Measurements from ENCODE around the gene TRMT112.

The TRMT112 gene

DNA sequence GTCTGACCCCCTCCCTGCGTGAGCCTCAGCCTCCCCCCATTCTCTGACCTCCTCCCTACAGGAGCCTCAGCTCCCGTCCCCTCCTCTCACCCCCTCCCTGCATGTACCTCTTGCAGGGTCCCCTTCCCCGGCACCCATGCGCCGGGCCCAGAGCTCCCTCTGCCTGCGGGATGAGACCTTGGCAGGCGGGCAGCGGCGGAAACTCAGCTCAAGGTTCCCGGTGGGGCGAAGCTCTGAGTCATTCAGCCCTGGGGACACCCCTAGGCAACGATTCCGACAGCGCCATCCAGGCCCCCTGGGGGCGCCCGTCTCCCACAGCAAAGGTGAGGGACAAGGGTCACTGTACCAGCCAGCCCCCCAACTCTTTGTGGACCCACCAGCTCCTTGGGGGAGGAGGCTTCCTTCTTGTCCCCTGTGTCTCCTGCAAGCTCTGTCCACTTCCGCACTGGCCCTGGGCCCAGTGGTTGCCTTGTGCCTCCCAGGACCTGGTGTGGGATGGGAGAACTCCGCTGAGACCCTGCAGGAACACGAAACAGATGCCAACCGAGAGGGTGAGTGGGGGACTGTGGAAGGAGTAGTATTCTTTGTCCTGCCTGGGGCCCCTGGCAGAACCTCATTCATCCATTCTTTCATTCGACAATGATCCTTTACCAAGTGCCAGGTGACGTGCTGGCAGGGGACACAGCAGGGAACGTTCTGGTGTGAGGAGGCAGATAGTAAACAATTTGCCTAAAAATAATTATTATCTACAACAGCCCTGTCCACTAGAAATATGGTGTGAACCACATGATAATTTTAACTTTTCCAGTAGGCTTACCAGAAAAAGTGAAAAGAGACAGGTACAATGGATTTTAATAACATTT, 38.0 kb upstream of the TRMT112 start:
- TF ChIP-seq, protein P1, sequence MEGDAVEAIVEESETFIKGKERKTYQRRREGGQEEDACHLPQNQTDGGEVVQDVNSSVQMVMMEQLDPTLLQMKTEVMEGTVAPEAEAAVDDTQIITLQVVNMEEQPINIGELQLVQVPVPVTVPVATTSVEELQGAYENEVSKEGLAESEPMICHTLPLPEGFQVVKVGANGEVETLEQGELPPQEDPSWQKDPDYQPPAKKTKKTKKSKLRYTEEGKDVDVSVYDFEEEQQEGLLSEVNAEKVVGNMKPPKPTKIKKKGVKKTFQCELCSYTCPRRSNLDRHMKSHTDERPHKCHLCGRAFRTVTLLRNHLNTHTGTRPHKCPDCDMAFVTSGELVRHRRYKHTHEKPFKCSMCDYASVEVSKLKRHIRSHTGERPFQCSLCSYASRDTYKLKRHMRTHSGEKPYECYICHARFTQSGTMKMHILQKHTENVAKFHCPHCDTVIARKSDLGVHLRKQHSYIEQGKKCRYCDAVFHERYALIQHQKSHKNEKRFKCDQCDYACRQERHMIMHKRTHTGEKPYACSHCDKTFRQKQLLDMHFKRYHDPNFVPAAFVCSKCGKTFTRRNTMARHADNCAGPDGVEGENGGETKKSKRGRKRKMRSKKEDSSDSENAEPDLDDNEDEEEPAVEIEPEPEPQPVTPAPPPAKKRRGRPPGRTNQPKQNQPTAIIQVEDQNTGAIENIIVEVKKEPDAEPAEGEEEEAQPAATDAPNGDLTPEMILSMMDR (IDR thresholded peaks at IDR 0.05; ENCODE audit: low read depth, low read length): peak; percentile 89
- H3K4me3 ChIP-seq (replicated peaks in 1 of 2; ENCODE audit: low read depth in 2 of 2, low read length in 2 of 2): peak overlapping the region; percentile 3 to 39
- peak; percentile 85 to 87 for DNase-seq (ENCODE audit: low read depth in 2 of 2)

DNA sequence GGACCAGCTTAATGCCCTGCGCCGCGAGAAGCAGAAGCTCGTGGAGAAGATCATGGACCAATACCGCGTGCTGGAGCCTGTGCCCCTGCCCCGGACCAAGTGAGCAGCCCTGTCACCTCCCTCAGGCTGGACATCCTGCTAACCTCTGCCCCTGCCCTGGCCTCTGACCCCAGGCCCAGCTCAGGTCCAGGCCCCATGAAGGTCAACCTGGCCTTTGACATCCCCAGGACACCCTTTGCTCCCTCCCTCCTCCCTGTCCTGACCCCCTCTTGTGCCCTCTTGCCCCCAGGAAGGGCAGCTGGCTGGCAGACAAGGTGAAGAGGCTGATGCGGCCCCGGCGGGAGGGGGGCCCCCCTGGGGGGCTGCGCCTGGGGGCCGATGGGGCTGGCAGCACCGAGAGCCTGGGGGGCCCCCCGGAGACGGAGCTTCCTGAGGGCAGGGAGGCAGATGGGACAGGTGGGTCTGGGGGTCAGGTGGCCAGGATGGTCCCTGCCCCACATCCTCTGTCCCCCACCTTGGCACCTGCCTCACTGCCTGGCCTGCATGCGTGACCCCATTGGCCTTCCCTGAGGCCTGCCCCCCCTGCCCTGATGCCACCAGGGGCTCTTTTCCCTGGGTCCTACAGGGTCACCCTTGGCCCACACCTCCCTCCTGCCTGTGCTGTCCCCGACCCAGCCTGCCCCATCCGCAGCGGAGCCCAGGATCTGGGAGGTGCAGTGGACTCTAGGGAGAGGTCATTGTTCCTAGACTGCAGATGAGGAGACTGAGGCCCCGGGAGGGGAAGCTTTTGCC, 36.6 kb upstream of the TRMT112 start:
- no peak overlapping the region for H3K4me3 ChIP-seq (replicated peaks in 1 of 2; ENCODE audit: low read depth in 2 of 2, low read length in 2 of 2)
- TF ChIP-seq, protein P1 (IDR thresholded peaks at IDR 0.05; ENCODE audit: low read depth, low read length): no peak
- DNase-seq (ENCODE audit: low read depth in 2 of 2): no peak

DNA sequence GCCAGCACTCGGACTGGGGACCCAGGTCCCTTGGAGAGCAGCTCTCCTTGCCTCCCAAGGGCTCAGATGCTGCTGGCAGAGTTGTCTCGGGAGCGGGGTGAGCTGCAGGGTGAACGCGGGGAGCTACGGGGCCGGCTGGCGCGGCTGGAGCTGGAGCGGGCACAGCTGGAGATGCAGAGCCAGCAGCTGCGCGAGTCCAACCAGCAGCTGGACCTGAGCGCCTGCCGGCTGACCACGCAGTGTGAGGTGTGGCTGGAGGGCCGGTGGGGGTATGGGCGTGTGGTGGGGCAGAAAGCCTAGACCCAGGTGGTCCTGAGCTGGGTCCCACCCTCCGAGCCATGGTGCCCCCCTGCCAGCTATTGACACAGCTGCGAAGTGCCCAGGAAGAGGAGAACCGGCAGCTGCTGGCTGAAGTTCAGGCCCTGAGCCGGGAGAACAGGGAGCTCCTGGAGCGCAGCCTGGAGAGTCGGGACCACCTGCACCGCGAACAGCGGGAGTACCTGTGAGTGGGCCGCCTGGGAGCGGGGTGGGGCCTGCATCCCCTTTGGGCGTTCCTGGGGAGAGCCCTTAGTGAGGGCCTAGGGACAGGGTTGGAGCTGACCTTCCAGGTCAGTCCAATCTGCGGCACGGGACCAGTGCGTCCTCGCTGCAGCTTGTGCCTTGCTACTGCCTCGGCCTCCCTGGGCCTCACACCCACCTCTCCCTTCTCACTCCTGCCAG, 35.8 kb upstream of the TRMT112 start:
- TF ChIP-seq, protein P1 (IDR thresholded peaks at IDR 0.05; ENCODE audit: low read depth, low read length): no peak
- no peak for DNase-seq (ENCODE audit: low read depth in 2 of 2)
- no peak overlapping the region for H3K4me3 ChIP-seq (replicated peaks in 1 of 2; ENCODE audit: low read depth in 2 of 2, low read length in 2 of 2)

DNA sequence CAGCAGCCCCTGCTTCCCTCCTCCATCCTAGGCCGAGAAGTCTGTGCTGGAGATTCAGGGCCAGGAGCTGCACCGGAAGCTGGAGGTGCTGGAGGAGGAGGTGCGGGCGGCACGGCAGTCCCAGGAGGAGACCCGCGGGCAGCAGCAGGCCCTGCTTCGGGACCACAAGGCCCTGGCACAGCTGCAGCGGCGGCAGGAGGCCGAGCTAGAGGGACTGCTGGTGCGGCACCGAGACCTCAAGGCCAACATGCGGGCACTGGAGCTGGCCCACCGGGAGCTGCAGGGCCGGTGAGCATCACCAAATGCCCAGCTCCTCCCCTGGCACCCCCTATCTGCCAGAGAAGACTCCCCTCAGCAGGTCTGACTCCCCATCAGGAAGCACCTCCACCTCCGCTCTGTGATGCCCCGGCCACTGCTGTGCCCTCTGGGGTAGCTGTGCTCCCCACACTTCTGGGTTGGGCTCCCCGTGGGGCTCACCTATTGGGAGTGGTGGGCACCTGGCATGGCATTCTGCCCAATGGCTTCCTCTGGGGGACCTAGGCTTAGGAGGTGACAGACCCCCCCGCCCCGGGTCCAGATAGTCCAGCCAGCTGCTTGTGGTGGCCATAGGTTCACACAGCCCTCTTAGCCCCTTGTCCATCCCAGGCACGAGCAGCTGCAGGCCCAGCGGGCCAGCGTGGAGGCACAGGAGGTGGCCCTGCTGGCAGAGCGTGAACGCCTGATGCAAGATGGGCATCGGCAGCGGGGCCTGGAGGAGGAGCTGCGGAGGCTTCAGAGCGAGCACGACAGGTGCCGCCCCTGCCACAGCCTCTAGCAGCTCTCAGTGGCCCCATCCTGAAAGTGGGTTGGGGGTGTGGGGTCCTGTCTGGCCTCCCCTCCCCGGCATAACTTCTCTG, 35.0 kb upstream of the TRMT112 start:
- H3K4me3 ChIP-seq (replicated peaks in 1 of 2; ENCODE audit: low read depth in 2 of 2, low read length in 2 of 2): no peak overlapping the region
- TF ChIP-seq, protein P1 (IDR thresholded peaks at IDR 0.05; ENCODE audit: low read depth, low read length): no peak
- no peak for DNase-seq (ENCODE audit: low read depth in 2 of 2)

DNA sequence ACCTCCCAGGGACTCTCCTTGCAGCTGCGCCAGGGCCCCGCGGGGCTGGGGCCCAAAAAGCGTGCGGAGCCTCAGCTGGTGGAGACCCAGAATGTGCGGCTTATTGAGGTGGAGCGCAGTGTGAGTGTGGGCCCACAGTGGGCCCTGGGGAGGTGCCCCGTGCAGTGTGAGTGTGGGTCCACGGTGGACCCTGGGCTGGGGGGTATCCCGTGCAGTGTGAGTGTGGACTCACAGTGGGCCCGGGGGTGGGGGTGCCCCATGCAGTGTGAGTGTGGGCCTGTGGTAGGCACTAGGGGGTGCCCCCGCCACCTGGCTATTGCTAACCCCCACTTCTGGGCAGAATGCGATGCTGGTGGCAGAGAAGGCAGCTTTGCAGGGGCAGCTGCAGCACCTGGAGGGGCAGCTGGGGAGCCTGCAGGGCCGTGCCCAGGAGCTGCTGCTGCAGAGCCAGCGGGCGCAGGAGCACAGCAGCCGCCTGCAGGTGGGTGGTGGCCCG, 33.8 kb upstream of the TRMT112 start:
- no peak overlapping the region for H3K4me3 ChIP-seq (replicated peaks in 1 of 2; ENCODE audit: low read depth in 2 of 2, low read length in 2 of 2)
- TF ChIP-seq, protein P1 (IDR thresholded peaks at IDR 0.05; ENCODE audit: low read depth, low read length): no peak
- DNase-seq (ENCODE audit: low read depth in 2 of 2): no peak
